ENCODE results near the gene SSBP2. TPM values are rescaled to one million over a fixed set of nuclear protein-coding genes. Genes with fewer than 3 reads are reported as not detected.
"Not testable (repeated sequence)": the region's sequence is repeated elsewhere in the genome, so short reads cannot be mapped to it uniquely, and the experiment has no call there.

SSBP2 gene
- total RNA-seq, 2 donors from 2014 or later: 12.5 to 18.3 TPM

DNA sequence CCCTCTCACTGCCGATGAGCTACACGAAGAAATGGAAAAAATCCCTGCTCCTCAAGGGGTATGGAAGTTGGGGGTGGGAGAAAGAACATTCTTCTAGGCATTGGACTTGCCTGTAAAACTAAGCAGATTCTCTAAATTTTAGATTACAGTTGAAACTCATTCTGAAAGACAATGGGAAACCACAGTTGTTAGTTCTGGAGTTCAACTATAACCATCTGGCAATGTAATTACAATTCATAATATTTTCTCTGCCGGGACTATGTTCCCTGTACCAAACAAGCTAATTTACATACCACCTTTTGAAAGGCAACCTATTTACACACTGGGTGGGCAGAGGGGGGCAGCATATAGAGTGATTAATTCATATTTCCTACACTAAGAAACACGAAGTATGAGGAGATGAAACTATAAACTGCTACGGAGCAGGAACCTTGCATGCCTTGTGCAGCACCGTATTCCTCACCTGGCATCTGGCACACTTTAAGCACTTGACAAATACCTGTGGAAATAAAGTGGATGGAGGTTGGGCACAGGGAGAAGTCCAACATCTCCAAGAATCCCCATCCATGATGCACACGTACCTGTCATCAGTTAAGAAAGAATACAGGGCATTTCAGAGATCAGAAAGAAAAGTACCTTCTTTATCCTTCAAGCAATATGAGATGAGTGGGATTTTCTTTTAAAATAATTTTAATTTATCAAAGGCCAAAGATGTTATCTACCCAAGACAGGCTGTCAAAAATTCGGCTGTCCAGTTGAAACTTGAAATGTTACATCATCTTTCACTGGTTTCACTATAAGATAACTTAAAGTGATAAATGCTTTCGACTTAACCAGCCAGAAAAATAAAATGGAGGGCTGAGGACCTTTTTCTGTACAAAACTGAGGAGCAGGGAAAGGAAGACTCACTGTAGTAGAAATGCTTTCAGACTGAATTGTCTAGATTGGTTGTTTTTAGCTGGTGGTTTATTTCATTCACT lies 54.2 kb downstream of the SSBP2 start:
- H3K9me3 Mint-ChIP-seq: peaks cover 9% of the 10 kb centered on the region
- no peak overlapping the region for H3K4me3 Mint-ChIP-seq
- peaks cover 5% of the 10 kb centered on the region for H3K4me1 Mint-ChIP-seq
- H3K36me3 Mint-ChIP-seq (ENCODE audit: low read depth): peaks cover 14% of the 10 kb centered on the region
- ATAC-seq (replicated peaks): no peak
- no peak overlapping the region for H3K27ac Mint-ChIP-seq
- H3K27me3 Mint-ChIP-seq: no peaks in the 10 kb centered on the region

DNA sequence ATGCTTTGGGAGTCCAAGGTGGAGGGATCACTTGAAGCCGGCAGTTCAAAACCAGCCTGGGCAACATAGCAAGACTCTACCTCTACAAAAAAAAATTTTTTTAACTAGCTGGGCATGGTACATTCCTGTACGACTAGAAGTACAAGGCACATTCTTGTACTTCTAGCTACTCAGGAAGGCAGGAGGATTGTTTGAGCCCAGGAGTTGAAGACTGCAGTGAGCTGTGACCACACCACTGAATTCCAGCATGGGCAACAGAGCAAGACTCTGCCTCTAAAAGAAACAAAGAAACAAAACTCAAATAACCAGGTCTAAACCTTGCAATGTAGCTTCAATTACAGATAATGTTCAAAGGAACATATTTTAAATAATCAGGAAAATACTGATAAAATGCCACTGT lies 56.2 kb downstream of the SSBP2 start:
- peaks cover 10% of the 10 kb centered on the region for H3K36me3 Mint-ChIP-seq (ENCODE audit: low read depth)
- H3K4me1 Mint-ChIP-seq: peaks cover 5% of the 10 kb centered on the region
- H3K27ac Mint-ChIP-seq: no peak overlapping the region
- ATAC-seq (replicated peaks): no peak
- H3K4me3 Mint-ChIP-seq: no peak overlapping the region
- peaks cover 13% of the 10 kb centered on the region for H3K9me3 Mint-ChIP-seq
- H3K27me3 Mint-ChIP-seq: no peaks in the 10 kb centered on the region

DNA sequence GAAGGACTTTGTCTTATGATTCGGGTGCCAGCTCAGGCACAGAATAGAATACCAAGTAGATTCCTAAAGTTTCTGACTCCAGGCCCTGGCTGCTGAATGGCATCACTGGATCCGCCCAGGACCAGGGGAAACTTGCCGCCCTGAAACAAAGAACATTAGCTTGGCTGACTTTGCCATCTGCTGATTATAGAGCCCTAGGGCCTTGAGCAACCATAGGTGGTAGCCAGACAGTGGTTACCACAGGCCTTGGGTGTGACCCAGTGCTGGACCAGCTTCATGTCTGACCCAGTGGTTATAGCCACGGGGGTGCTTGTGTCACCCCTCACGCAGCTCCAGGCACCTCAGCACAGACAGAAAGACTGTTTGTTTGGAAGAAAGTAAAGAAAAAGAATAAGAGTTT lies 62.7 kb downstream of the SSBP2 start:
- H3K36me3 Mint-ChIP-seq (ENCODE audit: low read depth): peaks cover 8% of the 10 kb centered on the region

DNA sequence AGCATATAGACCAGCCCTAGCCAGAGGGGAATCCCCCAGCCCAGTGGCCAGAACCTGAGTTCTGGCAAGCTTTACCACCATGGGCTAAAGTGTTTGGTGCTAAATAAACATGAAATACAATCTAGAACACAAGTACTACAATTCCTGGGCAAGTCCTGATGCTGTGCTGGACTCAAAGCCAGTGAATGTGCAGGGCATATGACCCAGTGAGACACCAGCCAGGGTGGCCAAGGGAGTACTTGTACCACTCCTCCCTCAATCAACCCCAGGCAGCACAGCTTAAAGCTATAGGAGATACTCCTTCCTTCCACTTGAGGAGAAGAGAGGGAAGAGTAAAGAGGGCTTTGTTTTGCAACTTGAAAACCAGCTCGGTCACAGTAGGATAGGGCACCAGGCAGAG lies 63.6 kb downstream of the SSBP2 start:
- no peak overlapping the region for H3K27ac Mint-ChIP-seq
- no peaks in the 10 kb centered on the region for H3K27me3 Mint-ChIP-seq
- H3K36me3 Mint-ChIP-seq (ENCODE audit: low read depth): peaks cover 4% of the 10 kb centered on the region
- H3K9me3 Mint-ChIP-seq: peaks cover 20% of the 10 kb centered on the region
- no peaks in the 10 kb centered on the region for H3K4me1 Mint-ChIP-seq
- H3K4me3 Mint-ChIP-seq: no peak overlapping the region
- no peak for ATAC-seq (replicated peaks)

More for the DNA sequence above, 62.7 kb downstream of the SSBP2 start:
- Mint-ChIP-seq H3K4me1 (no peaks in the 10 kb centered on the region), H3K27me3 (no peaks in the 10 kb centered on the region), H3K4me3 (no peak overlapping the region), H3K27ac (no peak overlapping the region), H3K9me3 (peaks cover 20% of the 10 kb centered on the region)
- no peak for ATAC-seq (replicated peaks)

DNA sequence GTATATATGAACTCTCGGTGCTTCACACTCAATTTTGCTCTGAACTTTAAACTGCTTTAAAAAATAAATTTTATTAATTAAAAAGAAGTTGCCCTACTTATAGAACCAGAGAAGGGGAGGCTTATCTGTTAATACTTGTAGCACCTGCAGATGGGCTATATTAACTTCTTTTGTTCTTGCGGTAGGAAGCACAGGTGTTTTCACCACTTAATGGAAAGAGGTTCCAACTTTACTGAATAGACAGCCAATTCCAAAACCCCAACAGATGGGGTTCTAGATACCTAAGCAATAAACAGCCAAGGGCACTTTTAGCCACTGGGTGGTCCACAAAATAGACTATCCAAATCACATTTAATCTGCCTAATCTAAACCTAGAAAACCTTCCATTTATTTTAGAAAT lies 65.4 kb downstream of the SSBP2 start:
- H3K27me3 Mint-ChIP-seq: no peaks in the 10 kb centered on the region
- no peak for ATAC-seq (replicated peaks)
- H3K4me1 Mint-ChIP-seq: no peaks in the 10 kb centered on the region
- no peak overlapping the region for H3K4me3 Mint-ChIP-seq
- H3K27ac Mint-ChIP-seq: no peak overlapping the region
- peaks cover 12% of the 10 kb centered on the region for H3K9me3 Mint-ChIP-seq
- H3K36me3 Mint-ChIP-seq (ENCODE audit: low read depth): no peaks in the 10 kb centered on the region

DNA sequence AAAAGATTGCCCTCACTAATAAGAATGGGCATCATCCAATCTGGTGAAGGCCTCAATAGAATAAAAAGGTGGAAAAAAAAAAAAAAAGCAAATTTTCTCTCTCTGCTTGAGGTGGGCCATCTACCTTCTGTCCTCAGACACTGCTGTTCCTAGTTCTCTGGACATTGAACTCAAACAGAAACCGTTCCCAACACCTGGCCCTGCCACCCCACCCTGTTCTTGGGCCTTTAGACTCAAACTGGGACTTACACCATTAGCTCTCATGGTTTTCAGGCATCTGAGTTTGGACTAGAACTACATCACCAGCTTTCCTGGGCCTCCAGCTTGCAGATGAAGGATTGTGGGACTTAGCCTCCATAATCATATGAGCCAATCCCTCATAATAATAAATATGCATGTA lies 71.0 kb downstream of the SSBP2 start:
- Mint-ChIP-seq H3K4me1 (peaks cover 4% of the 10 kb centered on the region), H3K4me3 (no peak overlapping the region), H3K27ac (no peak overlapping the region), H3K9me3 (peaks cover under 1% of the 10 kb centered on the region), H3K36me3 (ENCODE audit: low read depth) (no peaks in the 10 kb centered on the region), H3K27me3 (no peaks in the 10 kb centered on the region)
- ATAC-seq (replicated peaks): no peak

DNA sequence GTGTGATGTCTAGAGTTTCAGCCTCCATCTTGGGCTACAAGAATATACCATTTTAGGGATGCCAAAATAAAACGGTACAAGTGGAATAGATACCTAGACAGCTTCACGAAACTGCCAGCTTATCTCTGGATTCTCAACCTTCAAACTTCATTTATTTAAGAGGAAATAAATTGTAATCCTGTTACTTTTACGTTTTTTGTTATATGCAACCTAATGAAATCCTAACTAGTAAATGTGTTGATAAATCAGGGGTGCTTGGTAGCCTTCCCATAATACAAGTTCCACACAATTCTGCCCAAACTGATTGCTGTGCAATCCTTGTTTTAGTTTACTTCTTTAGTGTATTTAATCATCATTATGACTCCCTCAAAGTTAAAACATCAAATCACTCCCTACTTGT lies 75.5 kb downstream of the SSBP2 start:
- no peak overlapping the region for H3K27ac Mint-ChIP-seq
- H3K36me3 Mint-ChIP-seq (ENCODE audit: low read depth): no peaks in the 10 kb centered on the region
- no peaks in the 10 kb centered on the region for H3K27me3 Mint-ChIP-seq

DNA sequence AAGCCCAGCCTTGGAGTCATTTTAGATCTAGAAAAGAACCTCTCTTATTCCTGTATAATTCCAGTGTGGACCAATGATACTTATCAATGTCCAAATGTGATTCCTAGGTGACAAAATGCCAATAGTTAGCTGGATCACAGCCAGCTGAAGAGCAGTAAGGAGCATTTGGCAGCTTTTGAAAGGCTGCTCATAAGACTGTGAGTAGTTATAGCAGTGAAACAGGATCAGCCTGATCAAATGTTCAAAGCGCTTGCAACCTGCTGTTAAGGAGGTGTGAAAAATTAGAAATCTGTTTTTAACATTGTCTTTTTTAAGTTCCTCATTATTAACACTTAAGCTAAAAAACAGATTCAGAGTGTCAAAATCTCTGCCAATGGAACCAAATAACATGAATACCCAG lies 85.1 kb downstream of the SSBP2 start:
- Mint-ChIP-seq H3K9me3 (no peaks in the 10 kb centered on the region), H3K27ac (no peak overlapping the region), H3K27me3 (no peaks in the 10 kb centered on the region), H3K36me3 (ENCODE audit: low read depth) (no peaks in the 10 kb centered on the region), H3K4me1 (peaks cover 7% of the 10 kb centered on the region), H3K4me3 (no peak overlapping the region)
- no peak for ATAC-seq (replicated peaks)

More for the DNA sequence above, 75.5 kb downstream of the SSBP2 start:
- ATAC-seq (replicated peaks): no peak
- no peaks in the 10 kb centered on the region for H3K9me3 Mint-ChIP-seq
- peaks cover 4% of the 10 kb centered on the region for H3K4me1 Mint-ChIP-seq
- no peak overlapping the region for H3K4me3 Mint-ChIP-seq

DNA sequence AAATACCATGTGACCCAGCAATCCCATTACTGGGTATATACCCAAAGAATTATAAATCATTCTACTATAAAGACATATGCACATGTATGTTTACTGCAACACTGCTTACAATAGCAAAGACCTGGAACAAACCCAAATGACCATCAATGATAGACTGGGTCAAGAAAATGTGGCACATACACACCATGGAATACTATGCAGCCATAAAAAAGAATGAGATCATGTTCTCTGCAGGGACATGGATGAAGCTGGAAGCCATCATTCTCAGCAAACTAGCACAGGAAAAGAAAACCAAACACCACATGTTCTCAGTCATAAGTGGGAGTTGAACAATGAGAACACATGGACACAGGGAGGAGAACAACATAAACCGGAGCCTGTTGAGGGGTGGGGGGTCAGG lies 90.3 kb downstream of the SSBP2 start:
- not testable (repeated sequence) for H3K4me1 Mint-ChIP-seq; ATAC-seq (replicated peaks); H3K36me3 Mint-ChIP-seq (ENCODE audit: low read depth)

DNA sequence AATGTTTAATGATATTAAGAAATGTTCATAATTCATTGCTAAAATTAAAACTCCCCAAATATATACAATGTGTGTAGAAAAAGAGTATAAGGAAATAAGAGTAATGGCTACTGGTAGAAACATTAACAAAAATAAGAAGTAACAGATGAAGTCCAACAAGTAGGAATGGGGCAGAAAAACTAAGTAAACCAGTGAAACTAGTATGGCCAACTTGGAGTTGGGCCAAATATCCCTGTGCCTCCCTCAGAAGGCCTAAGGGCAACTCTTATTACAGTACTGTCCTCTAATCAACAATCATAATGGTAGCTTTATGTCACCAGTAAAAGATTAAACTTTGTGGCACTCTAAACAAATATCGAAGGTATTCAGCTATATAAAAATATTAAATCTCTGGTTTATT lies 93.5 kb downstream of the SSBP2 start:
- no peak overlapping the region for H3K27ac Mint-ChIP-seq
- ATAC-seq (replicated peaks): no peak
- H3K36me3 Mint-ChIP-seq (ENCODE audit: low read depth): no peaks in the 10 kb centered on the region
- no peaks in the 10 kb centered on the region for H3K9me3 Mint-ChIP-seq
- no peaks in the 10 kb centered on the region for H3K4me1 Mint-ChIP-seq
- H3K4me3 Mint-ChIP-seq: no peak overlapping the region
- H3K27me3 Mint-ChIP-seq: no peaks in the 10 kb centered on the region

More for the DNA sequence above, 90.3 kb downstream of the SSBP2 start:
- H3K4me3 Mint-ChIP-seq, H3K27me3 Mint-ChIP-seq, H3K27ac Mint-ChIP-seq, H3K9me3 Mint-ChIP-seq: not testable (repeated sequence)

DNA sequence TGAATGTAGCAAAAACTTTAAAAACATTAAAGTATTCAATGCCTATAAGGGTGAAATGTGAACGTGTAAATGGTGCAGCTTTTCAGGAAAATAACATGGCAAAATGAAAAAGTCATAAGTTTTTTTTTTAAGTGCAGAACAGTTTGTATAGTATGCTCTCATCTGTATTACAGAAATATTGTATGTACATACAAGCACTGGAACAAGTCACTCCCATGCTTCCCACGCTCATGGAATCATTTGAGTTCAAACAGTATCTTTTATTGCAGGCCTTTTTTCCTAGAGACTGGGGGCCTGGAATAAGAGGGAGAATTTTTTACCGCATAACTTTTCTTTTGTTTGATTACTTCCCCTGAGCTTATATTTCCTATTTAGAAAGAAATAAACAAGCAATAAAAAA lies 94.1 kb downstream of the SSBP2 start:
- no peak overlapping the region for H3K27ac Mint-ChIP-seq
- no peaks in the 10 kb centered on the region for H3K36me3 Mint-ChIP-seq (ENCODE audit: low read depth)
- no peaks in the 10 kb centered on the region for H3K27me3 Mint-ChIP-seq
- no peak for ATAC-seq (replicated peaks)
- H3K9me3 Mint-ChIP-seq: no peaks in the 10 kb centered on the region
- H3K4me3 Mint-ChIP-seq: no peak overlapping the region
- H3K4me1 Mint-ChIP-seq: peaks cover 1% of the 10 kb centered on the region

DNA sequence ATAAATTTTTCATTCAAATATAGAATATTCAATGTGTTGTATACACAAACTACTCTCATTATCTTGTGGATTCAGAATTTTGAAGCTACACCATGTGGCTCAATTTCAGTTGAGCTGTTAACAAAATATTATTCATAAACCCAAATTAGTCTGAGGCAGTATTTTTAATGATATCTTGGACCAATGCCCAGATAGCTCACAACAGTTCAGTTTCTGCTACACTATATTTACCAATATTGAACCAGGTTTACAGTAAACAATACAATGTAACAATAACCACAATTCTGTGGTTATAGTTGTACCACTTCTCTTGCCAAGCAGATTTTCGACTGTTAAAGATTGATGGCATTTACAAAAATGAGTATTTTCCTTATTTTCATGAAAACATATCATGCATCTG lies 99.9 kb downstream of the SSBP2 start:
- no peak overlapping the region for H3K4me3 Mint-ChIP-seq
- peaks cover 7% of the 10 kb centered on the region for H3K4me1 Mint-ChIP-seq
- H3K27ac Mint-ChIP-seq: no peak overlapping the region
- no peaks in the 10 kb centered on the region for H3K9me3 Mint-ChIP-seq
- H3K36me3 Mint-ChIP-seq (ENCODE audit: low read depth): peaks cover 12% of the 10 kb centered on the region
- H3K27me3 Mint-ChIP-seq: no peaks in the 10 kb centered on the region
- ATAC-seq (replicated peaks): no peak

DNA sequence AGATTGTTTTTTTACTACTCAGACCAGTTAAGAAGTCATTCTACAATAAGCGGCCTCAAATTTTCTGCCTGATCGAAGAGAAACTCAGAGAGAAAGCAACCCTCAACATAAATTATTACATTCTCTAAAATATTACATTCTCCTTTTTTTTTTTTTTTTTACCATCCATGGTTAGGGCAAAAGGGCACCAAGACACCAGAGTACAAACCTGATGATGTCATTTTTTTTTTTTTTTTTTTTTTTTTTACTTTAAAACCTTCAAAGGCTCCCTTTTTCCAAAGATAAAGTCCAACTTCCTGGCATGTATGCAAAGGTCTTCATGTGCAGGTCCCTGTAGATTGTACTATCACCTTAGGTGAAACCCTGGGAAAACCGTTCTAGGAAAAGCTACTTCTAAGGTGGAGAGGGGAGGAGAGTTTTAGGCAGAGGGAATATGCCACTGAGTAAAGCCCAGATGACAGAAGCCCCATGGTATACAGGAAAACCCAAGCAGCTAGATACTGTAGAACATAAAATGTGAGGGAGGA lies 104.4 kb downstream of the SSBP2 start:
- Mint-ChIP-seq H3K4me1 (peaks cover 3% of the 10 kb centered on the region), H3K4me3 (no peak overlapping the region), H3K36me3 (ENCODE audit: low read depth) (peaks cover 12% of the 10 kb centered on the region), H3K27me3 (no peaks in the 10 kb centered on the region), H3K9me3 (no peaks in the 10 kb centered on the region), H3K27ac (no peak overlapping the region)
- no peak for ATAC-seq (replicated peaks)

DNA sequence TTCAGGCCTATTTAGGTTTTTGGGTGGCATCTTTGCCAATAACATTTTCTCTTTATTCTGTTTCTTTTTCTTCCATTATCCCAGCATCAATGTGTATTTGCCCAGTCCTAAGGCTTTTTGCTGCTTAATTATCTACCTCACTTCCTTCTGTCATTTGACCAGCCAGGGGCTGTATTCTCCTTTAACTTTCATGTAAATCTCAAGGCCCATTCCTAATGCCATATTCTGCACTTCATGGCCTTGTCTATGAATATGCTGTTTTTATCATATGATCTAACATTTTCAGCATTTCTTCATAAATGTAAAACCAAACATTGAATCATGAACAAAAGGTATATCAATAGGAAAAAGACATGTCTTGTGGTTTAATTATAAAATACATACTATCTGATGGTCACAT lies 108.7 kb downstream of the SSBP2 start:
- Mint-ChIP-seq H3K27ac (no peak overlapping the region), H3K9me3 (no peaks in the 10 kb centered on the region), H3K36me3 (ENCODE audit: low read depth) (peaks cover 4% of the 10 kb centered on the region), H3K4me3 (no peak overlapping the region), H3K4me1 (peaks cover under 1% of the 10 kb centered on the region), H3K27me3 (no peaks in the 10 kb centered on the region)
- ATAC-seq (replicated peaks): no peak

DNA sequence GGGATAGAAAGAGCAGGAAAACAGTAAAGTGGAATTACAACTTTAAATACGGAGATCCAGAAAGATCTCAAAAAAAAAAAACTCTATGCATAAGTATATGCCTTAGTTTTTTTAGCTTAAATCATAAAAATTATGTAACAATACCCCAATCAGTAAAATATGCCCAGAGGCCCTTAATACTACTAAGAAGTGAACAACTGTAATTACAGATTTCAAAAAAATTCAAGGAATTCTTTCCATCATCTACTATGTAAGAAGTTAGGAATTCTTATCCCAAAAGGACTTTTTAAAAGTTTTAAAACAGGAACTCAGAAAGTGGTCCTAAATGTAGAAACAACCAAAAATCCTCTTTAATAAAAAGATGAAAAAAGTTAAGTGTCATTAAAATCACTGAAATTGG lies 111.3 kb downstream of the SSBP2 start:
- peaks cover 4% of the 10 kb centered on the region for H3K4me1 Mint-ChIP-seq
- H3K36me3 Mint-ChIP-seq (ENCODE audit: low read depth): no peaks in the 10 kb centered on the region
- H3K27me3 Mint-ChIP-seq: no peaks in the 10 kb centered on the region
- ATAC-seq (replicated peaks): no peak
- no peak overlapping the region for H3K4me3 Mint-ChIP-seq
- no peak overlapping the region for H3K27ac Mint-ChIP-seq
- no peaks in the 10 kb centered on the region for H3K9me3 Mint-ChIP-seq

All from activated T-helper 17 cell treated with anti-CD3 and anti-CD28 coated beads, Interleukin-2, amount 50 U/mL, for 72 hours (primary cell).